ENCODE results near the gene UNC119B. TPM values are rescaled to one million over a fixed set of nuclear protein-coding genes. Genes with fewer than 3 reads are reported as not detected.
A peak's percentile ranks its signal among the peaks of the same experiment; 100 is the strongest.

Gene UNC119B
- total RNA-seq, 6 donors from 2014 or later: 18.8 to 28.7 (median 22.8) TPM

- no peak overlapping the region for H3K4me3 ChIP-seq
- H3K9me3 ChIP-seq: no peaks in the 10 kb centered on the region
- peaks cover 6 to 28% (median 19%) of the 10 kb centered on the region in 4 donors for H3K4me1 ChIP-seq
- ATAC-seq (ENCODE audit: low FRiP score in 2 of 2): no peak
- DNase-seq: peak in 1 of 2 donors; percentile 57
- WGBS, 2 donors: 64 to 88% methylated on average over 1 of the region's 1 CpG
- H3K27ac ChIP-seq: no peak overlapping the region
- no peaks in the 10 kb centered on the region for H3K27me3 ChIP-seq
- no peak for TF ChIP-seq CTCF (IDR thresholded peaks at IDR 0.05)
- no peak for TF ChIP-seq POLR2A (IDR thresholded peaks at IDR 0.05)
- no peak for TF ChIP-seq EP300 (IDR thresholded peaks at IDR 0.05)
- TF ChIP-seq POLR2AphosphoS5 (IDR thresholded peaks at IDR 0.05): no peak
- H3K36me3 ChIP-seq: peaks cover 0 to 17% (median 13%) of the 10 kb centered on the region in 4 donors
Observed at GRCh38 chr12:120705618-120706017, 4.6 kb upstream of the UNC119B start.

- Histone ChIP-seq H3K36me3 (peaks cover 0 to 13% (median 9%) of the 10 kb centered on the region in 4 donors), H3K27me3 (no peaks in the 10 kb centered on the region), H3K9me3 (no peaks in the 10 kb centered on the region), H3K4me1 (peaks cover 9 to 29% (median 20%) of the 10 kb centered on the region in 4 donors), H3K27ac (no peak overlapping the region), H3K4me3 (no peak overlapping the region)
- TF ChIP-seq EP300 (IDR thresholded peaks at IDR 0.05): no peak
- no peak for TF ChIP-seq CTCF (IDR thresholded peaks at IDR 0.05)
- no peak for TF ChIP-seq POLR2A (IDR thresholded peaks at IDR 0.05)
- TF ChIP-seq POLR2AphosphoS5 (IDR thresholded peaks at IDR 0.05): no peak
- 70 to 82% methylated on average over 5 of the region's 5 CpGs for WGBS, 2 donors
- no peak for ATAC-seq (ENCODE audit: low FRiP score in 2 of 2)
- no peak for DNase-seq
Observed at GRCh38 chr12:120706029-120706428, 4.2 kb upstream of the UNC119B start.

- 64 to 68% methylated on average over 4 of the region's 4 CpGs for WGBS, 2 donors
- H3K27me3 ChIP-seq: no peaks in the 10 kb centered on the region
- no peak for DNase-seq
- H3K4me3 ChIP-seq: no peak overlapping the region
- H3K27ac ChIP-seq: no peak overlapping the region
- H3K36me3 ChIP-seq: peaks cover 0 to 5% (median 0%) of the 10 kb centered on the region in 4 donors
- H3K4me1 ChIP-seq: peaks cover 14 to 33% (median 27%) of the 10 kb centered on the region in 4 donors
- ATAC-seq (ENCODE audit: low FRiP score in 2 of 2): no peak
- TF ChIP-seq POLR2A (IDR thresholded peaks at IDR 0.05) (no peak), POLR2AphosphoS5 (IDR thresholded peaks at IDR 0.05) (no peak)
- H3K9me3 ChIP-seq: no peaks in the 10 kb centered on the region
Observed at GRCh38 chr12:120708651-120709050, 1.6 kb upstream of the UNC119B start.

- Histone ChIP-seq H3K9me3 (no peaks in the 10 kb centered on the region), H3K4me1 (peaks cover 16 to 29% (median 26%) of the 10 kb centered on the region in 4 donors), H3K36me3 (peaks cover 0 to 22% (median 16%) of the 10 kb centered on the region in 4 donors), H3K4me3 (peak overlapping the region; percentile 74 to 99 (median 88)), H3K27ac (peak overlapping the region; percentile 68 to 94 (median 85)), H3K27me3 (no peaks in the 10 kb centered on the region)
- 0 to 3% methylated on average over 5 to 10 of the region's 31 CpGs for WGBS, 2 donors
- peak; percentile 13 to 40 for ATAC-seq (ENCODE audit: low FRiP score in 2 of 2)
- TF ChIP-seq CTCF (IDR thresholded peaks at IDR 0.05) (no peak), POLR2AphosphoS5 (IDR thresholded peaks at IDR 0.05) (no peak), EP300 (IDR thresholded peaks at IDR 0.05) (no peak), POLR2A (IDR thresholded peaks at IDR 0.05) (no peak)
- DNase-seq: peak in 1 of 2 donors; percentile 51
Observed at GRCh38 chr12:120710805-120711296, 593 bp downstream of the UNC119B start.

DNA sequence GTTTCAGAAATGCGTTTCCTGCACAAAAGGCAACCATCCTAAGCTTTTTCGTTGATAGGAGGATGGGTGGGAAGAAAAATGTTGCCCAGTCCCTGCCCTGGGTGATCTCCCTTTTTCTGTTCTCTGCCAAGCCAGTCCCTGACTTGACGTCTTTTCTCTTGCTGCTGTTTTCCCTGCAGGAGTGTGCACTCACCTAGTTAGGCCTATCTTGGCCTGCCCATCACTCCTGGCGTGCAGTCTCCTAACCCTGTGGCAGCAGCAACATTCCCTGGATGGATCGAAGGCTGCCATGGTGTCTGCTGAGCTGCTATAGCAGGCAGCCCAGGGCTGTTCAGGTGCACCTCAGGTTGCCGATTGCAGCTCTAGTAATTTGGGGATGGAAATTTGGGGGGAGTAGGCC, 1.2 kb downstream of the UNC119B start:
- H3K36me3 ChIP-seq: peaks cover 0 to 28% (median 20%) of the 10 kb centered on the region in 4 donors
- ATAC-seq (ENCODE audit: low FRiP score in 2 of 2) (no peak), DNase-seq (no peak)
- peak overlapping the region in 2 of 4 donors; percentile 93 to 94 for H3K27ac ChIP-seq
- H3K4me1 ChIP-seq: peaks cover 16 to 29% (median 26%) of the 10 kb centered on the region in 4 donors
- 42 to 45% methylated on average over 6 of the region's 6 CpGs for WGBS, 2 donors
- TF ChIP-seq POLR2AphosphoS5 (IDR thresholded peaks at IDR 0.05) (no peak), CTCF (IDR thresholded peaks at IDR 0.05) (no peak), POLR2A (IDR thresholded peaks at IDR 0.05) (no peak), EP300 (IDR thresholded peaks at IDR 0.05) (no peak)
- no peaks in the 10 kb centered on the region for H3K27me3 ChIP-seq
- no peaks in the 10 kb centered on the region for H3K9me3 ChIP-seq
- peak overlapping the region in 3 of 4 donors; percentile 74 to 99 (median 85) for H3K4me3 ChIP-seq

Measured in upper lobe of left lung (tissue), 6 donors.